ENCODE measurements around the gene TUBA1C. TPM values are rescaled to one million over a fixed set of nuclear protein-coding genes. Genes with fewer than 3 reads are reported as not detected.

The TUBA1C gene
- total RNA-seq, 1 experiment from 2014 or later = 660 TPM

GRCh38 chr12:49260571-49261363 is 4.1 kb upstream of the TUBA1C start:
- H2AFZ ChIP-seq (ENCODE audit: low read length) = no peak overlapping the region
- no peak overlapping the region for H4K91ac ChIP-seq (ENCODE audit: insufficient read length, low read depth, low read length)
- H3K9ac ChIP-seq (ENCODE audit: extremely low read depth, insufficient read length, low read length) = no peak overlapping the region
- no peak overlapping the region for H2BK120ac ChIP-seq (ENCODE audit: low read depth, low read length, poor library complexity, severe bottlenecking)
- H3K23me2 ChIP-seq (ENCODE audit: insufficient read length, low read depth, low read length, poor library complexity, severe bottlenecking) = peaks cover 5% of the 10 kb centered on the region
- H2BK20ac ChIP-seq (ENCODE audit: low read depth, low read length, poor library complexity, severe bottlenecking) = no peak overlapping the region
- H3K9me3 ChIP-seq (ENCODE audit: control insufficient read depth, low read depth, low read length) = no peaks in the 10 kb centered on the region
- Mint-ChIP-seq H3K9me3 (no peaks in the 10 kb centered on the region), H3K4me3 (no peak overlapping the region), H3K4me1 (peaks cover 13 to 18% of the 10 kb centered on the region in 2 experiments), H3K27ac (no peak overlapping the region), H3K27me3 (ENCODE audit: low read depth) (no peaks in the 10 kb centered on the region; the same call in 1 of the 2 replicates), H3K36me3 (ENCODE audit: insufficient read depth in 1 of 3, low read depth in 3 of 3) (peaks cover 0 to 6% (median 4%) of the 10 kb centered on the region in 3 experiments; a peak in 1 of 7 replicates)
- no peak overlapping the region for H2BK12ac ChIP-seq (ENCODE audit: insufficient read length, low read depth, low read length)
- no peak for TF ChIP-seq CTCF (conservative IDR thresholded peaks at IDR 0.05)
- H3K18ac ChIP-seq (ENCODE audit: insufficient read length, low read depth, low read length) = no peak overlapping the region
- H3K27ac ChIP-seq (ENCODE audit: insufficient read length, low read depth, low read length) = no peak overlapping the region
- WGBS (ENCODE audit: extremely low coverage, insufficient read length, low lambda C conversion rate) = no CpG with 5 or more reads among the region's 11 CpGs
- no peak overlapping the region for H4K5ac ChIP-seq (ENCODE audit: insufficient read length, low read depth, low read length)
- no peak overlapping the region for H2AK5ac ChIP-seq (ENCODE audit: insufficient read length, low read length)
- H4K8ac ChIP-seq (replicated peaks; ENCODE audit: insufficient read length, low read depth, low read length) = no peak overlapping the region
- no peak overlapping the region for H3K56ac ChIP-seq (ENCODE audit: insufficient read length, low read depth, low read length)
- H3K4ac ChIP-seq (ENCODE audit: low read depth, low read length) = no peak overlapping the region
- no peaks in the 10 kb centered on the region for H3K79me1 ChIP-seq (ENCODE audit: insufficient read depth, low read depth, low read length, poor library complexity, severe bottlenecking)
- H3K27me3 ChIP-seq (ENCODE audit: insufficient read depth, low read length) = no peaks in the 10 kb centered on the region
- no peak overlapping the region for H2BK15ac ChIP-seq (ENCODE audit: low read depth, low read length)
- H3K4me2 ChIP-seq (ENCODE audit: insufficient read depth, insufficient read length, low read length) = no peak overlapping the region
- H3K14ac ChIP-seq (ENCODE audit: insufficient read depth, low read length) = no peak overlapping the region
- no peak overlapping the region for H3K23ac ChIP-seq (ENCODE audit: insufficient read length, low read depth, low read length)
- peaks cover 4% of the 10 kb centered on the region; the same call in 1 of the 2 replicates for H3K79me2 ChIP-seq (ENCODE audit: insufficient read depth, low read length)
- H3K4me1 ChIP-seq (ENCODE audit: insufficient read depth, low read length) = no peaks in the 10 kb centered on the region
- H3T11ph ChIP-seq (ENCODE audit: low read length) = no peak overlapping the region
- no peaks in the 10 kb centered on the region for H4K20me1 ChIP-seq (ENCODE audit: control insufficient read depth, insufficient read depth, insufficient read length)
- H2BK5ac ChIP-seq (ENCODE audit: insufficient read length, low read length) = no peak overlapping the region
- no peak for DNase-seq

Measured in H9 (cell line).